SHP77 (cell line): Measurements from ENCODE around the gene RAB6B.
"Not testable (repeated sequence)": the region's sequence is repeated elsewhere in the genome, so short reads cannot be mapped to it uniquely, and the experiment has no call there.

ENCODE experiments used
- DNase-seq, 2 experiments: peaks; one replicate each; lab custom pipeline; 2025; lab: John Stamatoyannopoulos, UW

Gene RAB6B

DNA sequence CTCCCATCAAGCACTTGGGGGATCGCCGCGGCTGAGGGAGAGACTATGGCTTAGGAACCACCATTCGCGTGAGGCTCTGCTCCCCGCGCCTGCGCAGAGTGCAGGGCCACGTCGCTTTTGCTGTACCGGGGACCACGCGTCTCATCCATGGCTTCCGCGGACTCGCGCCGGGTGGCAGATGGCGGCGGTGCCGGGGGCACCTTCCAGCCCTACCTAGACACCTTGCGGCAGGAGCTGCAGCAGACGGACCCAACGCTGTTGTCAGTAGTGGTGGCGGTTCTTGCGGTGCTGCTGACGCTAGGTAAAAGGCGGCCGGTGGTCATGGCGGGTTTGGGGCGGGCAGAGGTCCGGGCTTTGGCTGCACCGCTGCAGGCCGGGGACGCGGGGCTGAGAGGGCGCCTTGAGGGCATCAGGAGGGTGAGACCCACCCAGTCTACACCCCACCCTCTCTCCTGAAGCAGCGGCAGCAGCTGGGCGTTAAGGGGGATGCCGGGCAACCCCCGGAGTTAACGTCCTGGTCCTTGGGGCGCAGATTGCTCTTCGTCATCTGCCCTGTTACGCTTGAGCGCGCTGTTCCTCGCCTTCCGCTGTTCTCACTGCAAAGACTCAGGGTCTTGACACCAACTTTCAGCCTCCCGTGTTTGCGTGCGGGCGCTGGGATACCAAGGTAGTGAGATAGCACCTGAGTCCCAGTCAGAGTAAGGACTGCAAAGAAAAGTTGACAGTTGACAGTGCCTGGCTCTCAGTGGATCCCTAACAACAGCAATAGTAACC is 89.8 kb downstream of the RAB6B start, which contains the start of gene SRPRB:
Gene SRPRB (plus strand): TSS at position 114 of the 774 bp plus-strand sequence. CDS start 34 bp downstream, at position 148.
- DNase-seq = peak; percentile 89 to 95

DNA sequence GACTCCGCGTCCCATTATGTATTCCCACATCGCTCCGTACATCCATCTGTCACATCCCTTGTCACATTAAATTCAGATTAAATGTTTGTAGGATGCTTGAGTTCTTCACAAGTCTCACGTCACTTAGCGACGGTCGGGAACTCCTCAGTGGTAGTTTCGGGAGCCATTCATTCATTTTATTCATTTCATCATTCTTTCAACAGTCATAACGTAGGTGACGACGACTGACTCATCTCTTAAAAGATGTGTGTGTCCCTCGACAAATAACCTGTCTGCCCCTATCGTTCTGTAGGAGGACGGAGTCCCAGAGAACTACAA is 90.3 kb downstream of the RAB6B start:
- no peak for DNase-seq

DNA sequence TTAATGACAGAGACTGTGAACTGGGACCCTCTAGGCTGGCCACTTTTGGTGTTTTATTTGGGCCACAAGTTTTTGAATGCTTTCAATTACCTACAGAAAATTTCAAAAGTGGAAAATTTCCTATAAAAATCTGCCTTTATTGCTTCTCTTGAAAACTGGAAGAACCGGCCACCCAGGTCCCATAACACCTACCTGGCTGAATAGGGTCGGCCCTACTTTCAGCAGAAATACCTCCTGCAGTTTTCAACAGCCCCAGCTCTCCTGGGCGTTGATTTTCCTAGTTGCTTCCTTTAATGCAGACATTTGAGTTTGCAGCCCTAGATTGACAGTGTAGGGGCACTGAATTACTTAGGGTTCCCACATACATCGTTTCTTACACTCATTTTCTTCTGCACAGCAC is 90.8 kb downstream of the RAB6B start:
- DNase-seq = no peak

DNA sequence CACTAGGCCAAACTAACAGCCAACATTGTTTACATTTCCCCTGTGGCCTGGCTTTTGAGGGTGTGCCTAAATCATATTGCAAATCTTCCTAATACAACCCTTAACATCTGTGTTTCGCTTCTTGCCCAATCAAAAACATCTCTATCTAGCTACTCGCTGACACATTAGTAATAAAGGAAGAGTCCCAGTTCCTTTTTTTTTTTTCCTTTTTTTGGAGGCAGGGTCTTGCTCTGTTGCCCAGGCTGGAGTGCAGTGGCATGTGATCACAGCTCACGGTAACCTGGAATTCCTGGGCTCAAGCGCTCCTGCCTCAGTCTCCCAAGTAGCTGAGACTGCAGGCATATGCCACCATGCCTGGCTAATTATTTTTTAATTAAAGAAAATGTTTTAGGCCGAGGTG is 92.2 kb downstream of the RAB6B start:
- DNase-seq = no peak

DNA sequence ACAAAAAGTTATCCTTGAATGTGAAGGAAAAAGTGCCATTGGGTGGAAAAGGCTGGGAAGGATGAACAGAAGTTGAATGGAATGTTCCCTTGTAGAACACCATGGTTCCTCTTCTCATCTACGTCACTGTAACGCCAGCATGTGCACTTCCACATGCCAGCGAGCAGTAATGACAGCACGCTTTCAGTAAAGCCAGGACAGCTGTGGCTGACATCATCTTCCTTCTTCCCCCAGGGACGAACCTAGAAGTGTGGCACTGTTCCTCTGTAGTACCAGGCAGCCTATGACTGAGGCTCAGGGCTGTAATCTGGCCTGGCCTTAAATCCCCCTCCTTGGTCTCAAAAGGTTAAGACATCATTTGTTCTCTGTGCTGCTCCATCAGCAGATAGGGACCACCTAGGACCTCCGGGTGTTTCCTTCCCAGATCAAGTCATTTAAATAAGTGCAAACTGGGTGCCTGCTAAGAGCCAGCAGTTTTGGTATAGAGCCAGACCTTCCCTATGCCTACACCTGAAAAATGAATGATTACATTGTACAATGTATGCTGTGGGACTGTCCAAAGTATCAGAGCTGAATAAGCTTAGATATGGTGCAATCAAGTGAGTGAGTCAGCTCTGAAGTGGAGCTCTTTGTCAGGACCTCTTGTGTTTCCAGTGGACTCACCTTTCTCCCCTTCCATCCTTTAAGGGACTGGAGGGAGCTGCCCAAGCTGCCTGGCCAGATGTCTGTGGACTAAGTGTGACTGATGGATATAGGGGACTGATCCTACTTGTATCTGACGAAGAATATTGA is 95.7 kb downstream of the RAB6B start:
- DNase-seq = peak in 1 of 2 experiments; percentile 47

DNA sequence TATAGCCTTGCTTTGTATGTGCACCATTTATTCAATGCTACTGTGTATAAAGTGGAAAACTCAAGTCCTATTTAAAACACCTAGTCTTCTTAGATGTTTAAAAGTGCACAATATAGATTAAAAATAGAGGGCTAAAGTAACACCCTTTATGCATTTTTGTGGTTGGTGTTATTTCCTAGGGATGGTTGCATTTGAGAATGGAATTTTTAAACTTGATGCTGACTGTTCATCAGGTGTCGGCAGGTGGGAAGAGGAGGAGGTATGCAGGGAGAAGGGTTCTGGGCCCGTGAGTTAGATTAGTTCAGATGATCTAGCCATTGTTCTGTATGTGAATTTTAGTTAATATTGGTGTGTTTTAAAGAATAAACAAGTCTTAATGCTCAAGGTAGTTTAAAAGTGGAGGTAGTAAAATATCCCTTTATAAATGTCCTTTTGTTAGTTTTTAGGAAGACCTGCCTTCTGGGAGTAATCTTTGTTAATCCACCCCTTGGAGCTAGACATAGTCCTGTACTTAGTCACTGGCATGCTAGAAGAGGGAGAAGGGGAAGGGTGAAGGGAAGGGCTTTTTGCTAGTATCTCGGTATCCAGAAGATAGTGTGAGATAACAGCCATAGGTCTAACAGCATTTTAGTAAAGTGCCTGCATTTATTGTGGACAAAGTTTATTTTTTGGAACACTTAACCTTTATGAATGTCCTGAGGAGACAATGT is 98.1 kb downstream of the RAB6B start:
- DNase-seq = no peak

DNA sequence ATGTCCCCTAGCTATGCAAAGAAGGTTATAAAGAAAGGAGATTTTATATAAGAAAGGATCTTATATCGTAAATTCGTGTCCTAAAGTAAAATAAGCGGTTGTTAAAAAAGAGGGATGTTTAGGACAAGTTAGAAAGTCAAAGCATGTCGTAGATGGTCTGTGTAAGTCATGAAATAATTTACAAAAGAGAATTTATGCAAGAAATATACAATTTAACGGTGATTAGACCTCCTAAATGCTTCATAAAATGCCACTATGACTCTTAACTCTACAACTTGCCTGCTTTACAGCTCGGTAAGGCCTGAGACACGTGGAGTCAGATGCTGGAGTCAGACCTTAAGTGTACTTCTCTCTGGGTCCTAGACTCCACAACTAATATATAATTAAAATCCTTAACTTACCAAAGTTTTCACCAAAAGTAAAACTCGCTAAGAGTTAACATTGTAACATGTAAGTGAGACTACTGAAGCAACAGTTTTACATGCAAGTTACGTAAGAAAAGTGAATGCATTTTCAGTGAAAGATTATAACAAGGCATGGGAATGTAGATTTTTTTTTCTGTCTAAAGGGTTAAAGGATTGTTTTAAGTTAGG is 103.4 kb downstream of the RAB6B start:
- DNase-seq = no peak

DNA sequence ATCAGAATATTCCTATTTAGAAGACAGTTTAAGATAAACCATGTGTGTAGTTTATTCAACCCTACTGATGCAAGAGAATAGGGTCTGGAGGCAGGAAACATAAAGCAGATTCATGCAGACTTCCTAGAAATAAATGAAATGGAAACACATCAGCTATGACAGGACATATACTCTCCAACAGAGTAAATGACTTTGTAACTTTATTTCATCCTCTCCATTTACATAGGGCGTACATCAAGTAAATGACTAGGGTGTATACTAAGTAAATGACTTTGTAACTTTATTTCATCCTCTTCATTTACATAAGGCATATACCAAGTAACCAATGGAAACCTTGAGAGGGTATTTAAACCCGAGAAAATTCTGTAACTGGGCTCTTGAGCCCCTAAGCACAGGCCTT is 107.7 kb downstream of the RAB6B start:
- DNase-seq = no peak

DNA sequence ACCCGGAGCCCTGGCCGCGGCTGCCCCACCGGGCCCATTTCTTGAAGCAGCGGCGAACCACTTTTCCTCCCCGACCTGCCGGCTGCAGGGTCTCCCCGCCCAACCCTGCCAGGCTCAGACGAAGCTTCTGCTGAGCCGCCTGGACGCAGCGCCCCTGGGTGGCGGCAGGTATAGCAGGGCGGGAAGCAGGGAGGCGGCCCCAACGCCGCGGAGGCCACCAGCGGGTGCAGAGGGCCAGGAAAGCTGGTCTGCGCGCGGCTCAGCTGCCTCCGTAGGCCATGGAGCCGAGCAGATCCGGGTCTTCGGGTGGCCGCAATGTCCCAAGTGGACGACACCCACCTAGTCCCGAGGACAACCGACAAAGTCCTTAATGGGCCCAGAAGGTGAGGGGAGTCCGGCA is 111.9 kb downstream of the RAB6B start:
- no peak for DNase-seq

DNA sequence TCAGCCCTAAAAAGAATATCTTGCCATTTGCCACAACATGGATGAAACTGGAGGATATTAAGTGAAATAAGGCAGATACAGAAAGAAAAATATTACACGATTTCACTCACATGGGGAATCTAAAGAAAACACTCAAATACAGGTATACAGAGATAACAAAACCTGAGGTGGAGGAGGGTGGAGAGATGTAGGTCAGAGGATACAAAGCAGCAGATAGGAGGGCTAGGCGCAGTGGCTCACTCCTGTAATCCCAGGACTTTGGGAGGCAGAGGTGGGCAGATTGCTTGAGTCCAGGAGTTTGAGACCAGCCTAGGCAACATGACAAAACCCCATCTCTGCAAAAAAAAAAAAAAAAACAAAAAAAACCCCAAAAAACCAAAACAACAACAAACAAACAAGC is 113.2 kb downstream of the RAB6B start:
- DNase-seq = no peak

DNA sequence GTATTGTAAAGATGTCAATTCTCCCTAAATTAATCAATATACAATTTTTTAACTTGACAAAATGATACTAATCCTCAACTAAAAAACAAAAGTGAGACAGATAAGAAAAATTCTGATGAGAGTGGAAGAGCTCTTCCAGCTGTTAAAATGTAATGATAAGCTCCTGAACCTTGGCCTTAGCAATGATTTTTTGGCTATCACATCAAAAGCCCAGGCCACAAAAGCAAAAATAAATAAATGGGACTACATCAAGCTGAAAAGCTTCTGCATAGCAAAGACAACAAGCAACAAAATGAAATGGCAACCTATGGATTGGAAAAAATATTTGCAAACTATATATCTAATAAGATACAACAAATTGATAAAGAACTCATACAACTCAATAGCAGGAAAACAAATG is 114.1 kb downstream of the RAB6B start:
- no peak for DNase-seq

DNA sequence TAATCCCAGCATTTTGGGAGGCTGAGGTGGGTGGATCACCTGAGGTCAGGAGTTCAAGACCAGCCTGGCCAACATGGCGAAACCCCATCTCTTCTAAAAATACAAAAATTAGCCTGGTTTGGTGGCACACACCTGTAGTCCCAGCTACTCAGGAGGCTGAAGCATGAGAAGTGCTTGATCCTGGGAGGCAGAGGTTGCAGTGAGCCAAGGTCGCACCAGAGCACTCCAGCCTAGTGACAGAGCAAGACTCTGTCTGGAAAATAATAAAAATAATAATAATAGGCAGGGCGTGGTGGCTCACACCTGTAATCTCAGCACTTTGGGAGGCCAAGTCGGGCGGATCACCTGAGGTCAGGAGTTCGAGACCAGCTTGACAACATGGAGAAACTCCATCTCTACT is 114.9 kb downstream of the RAB6B start:
- DNase-seq = not testable (repeated sequence)

DNA sequence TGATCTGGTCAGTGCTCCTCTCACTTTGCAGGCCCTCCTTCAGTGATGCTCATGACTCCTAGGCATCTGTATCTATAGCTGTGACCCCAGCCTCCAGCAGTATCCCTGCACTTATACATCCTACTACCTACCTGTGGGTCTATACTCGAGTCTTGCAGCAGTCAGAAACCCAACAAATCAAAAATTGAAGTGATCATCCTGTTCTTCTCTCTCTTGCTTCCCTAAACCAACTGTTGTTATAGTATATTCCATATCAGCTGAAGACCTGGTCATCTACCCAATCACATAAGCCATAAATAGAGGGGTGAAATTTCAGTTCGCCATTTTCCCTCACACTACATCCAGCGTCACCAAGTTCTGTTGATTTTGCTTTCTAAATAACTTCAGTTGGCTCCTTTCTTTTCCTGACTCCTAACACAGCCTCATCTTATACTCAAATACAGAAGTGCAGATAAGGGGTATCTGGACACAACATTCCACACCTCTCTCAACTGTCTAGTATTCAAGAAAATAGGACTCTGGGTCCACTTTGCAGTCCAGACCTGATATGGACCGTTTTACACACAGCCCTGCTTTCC is 116.0 kb downstream of the RAB6B start:
- no peak for DNase-seq

DNA sequence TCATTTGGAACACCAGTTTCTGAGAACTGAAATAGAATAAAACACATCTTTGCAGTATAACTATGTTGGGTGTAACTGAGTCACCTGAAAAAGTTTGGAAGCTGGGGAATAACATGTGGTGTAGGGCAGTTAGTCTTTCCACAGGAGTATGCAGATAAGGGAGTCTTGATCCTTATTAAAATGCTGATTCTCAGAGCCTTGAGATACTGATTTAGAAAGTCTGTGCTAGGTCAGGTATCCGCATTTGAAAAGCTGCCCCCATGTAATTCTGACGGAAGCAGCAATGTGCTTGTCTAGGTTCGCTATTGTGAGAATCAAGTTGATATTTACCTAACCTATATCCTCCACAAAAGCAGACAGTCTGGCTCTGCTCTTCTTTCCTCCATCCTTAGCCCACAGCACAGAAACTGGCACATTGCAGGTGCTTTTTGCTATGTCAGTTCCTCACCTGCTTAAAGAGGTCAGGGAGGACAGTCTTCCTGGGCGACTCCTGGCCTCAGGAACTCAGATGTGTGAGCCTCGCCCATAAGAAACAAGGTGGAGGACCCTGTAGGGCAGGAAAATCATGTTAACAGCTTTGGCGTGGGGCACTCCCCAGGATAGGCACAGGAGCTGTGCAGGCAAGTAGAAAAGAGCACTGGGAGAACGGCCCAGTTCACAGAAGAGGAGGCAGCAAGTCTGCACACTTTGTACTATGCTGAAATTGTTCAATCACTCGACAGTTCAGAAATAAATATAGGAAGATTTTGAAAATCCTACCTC is 117.7 kb downstream of the RAB6B start:
- no peak for DNase-seq

DNA sequence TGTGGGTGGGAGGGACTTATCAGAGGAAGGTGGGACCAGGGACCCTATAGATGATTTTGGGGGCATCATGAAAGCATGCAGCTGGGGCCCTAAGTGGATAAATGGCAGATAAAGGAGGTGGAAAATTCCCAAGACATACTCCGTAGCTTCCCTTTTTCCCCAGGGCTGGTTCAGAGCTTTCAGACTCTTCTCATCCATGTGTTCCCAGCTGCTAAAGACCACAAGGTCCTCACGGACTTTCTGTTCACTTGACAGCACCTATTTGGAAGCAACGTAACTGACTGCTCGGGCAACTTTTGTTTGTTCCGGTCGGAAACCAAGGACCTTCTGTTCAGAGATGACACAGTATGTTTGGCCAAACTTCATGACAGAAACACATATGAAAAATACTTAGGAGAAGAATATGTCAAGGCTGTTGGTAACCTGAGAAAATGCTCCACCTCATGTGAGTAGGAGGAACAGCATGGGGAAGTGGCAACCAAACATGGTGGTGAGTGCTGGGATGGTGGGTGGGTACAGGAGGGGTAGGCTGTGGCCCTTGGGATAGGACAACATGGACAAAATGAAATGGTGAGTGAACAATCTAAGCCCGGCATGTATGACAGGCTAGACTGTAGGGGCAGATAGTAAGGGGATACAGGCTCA is 118.8 kb downstream of the RAB6B start:
- no peak for DNase-seq

DNA sequence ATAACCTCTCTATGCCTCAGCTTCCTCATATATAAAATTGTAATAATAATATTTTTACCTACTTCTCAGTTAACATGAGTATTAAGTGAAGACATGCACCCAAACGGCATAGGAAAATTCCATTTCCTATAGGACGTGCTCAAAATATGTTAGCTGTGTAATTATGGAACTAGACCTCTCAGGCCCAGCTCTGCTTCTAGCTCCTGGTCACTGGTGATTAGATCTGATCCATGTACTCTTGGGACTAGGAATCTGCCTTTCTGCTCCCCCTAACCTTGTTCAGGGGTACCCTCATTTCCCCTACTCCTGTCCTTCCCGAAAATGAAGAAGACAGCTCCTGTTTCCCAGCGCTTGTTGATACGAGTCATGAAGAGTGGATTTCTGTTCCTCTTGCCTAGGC is 119.8 kb downstream of the RAB6B start:
- DNase-seq = no peak

DNA sequence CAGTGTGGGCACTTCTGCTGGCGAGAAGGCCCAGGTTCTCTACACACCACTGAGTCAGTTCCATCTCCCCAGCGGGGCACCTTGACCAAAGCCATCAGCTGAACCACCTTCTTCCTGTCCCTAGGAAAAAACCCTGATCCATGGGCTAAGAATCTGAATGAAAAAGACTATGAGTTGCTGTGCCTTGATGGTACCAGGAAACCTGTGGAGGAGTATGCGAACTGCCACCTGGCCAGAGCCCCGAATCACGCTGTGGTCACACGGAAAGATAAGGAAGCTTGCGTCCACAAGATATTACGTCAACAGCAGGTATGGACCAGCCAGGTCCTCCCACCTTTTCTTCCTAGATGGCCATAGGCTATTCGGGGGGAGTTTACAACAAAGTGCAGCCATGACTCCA is 120.4 kb downstream of the RAB6B start:
- DNase-seq = no peak
